HG03064 (cell line): ENCODE data around the gene SLC26A4.

ENCODE experiments used
- ATAC-seq: cut with Tn5 transposase; IDR thresholded peaks from one replicate; pipeline ENCODE4 v1.9.1; 2021; ENCODE audit warnings: low read depth; ENCODE audit not compliant: unreplicated experiment

SLC26A4 gene

GRCh38 chr7:107658467-107658866 is 2.2 kb upstream of the SLC26A4 start:
- no peak for ATAC-seq

DNA sequence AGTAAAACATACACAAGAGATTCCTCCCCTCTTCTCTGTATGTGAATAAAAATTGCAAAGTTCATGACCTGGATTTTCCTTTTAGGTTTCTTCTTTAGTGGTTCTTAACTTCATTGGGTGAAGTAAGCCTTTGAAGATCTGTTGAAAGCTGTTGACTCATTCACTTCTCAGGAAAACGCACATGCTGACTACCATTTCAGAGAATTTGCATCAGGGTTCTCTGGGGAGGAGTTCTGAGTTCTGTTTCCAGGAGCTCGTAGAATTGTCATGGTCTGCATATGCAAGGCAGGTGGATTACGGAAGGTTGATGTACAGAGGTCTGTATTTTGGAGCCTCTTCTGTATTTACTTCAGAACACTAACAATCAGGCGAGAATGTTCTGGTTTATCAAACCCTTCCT is 962 bp upstream of the SLC26A4 start:
- no peak for ATAC-seq

DNA sequence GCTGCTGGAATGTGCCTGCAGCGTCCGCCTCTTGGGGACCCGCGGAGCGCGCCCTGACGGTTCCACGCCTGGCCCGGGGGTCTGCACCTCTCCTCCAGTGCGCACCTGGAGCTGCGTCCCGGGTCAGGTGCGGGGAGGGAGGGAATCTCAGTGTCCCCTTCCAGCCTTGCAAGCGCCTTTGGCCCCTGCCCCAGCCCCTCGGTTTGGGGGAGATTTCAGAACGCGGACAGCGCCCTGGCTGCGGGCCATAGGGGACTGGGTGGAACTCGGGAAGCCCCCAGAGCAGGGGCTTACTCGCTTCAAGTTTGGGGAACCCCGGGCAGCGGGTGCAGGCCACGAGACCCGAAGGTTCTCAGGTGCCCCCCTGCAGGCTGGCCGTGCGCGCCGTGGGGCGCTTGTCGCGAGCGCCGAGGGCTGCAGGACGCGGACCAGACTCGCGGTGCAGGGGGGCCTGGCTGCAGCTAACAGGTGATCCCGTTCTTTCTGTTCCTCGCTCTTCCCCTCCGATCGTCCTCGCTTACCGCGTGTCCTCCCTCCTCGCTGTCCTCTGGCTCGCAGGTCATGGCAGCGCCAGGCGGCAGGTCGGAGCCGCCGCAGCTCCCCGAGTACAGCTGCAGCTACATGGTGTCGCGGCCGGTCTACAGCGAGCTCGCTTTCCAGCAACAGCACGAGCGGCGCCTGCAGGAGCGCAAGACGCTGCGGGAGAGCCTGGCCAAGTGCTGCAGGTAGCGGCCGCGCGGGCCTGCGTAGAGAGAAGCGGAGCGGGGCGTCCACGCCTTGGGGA is 645 bp downstream of the SLC26A4 start:
- ATAC-seq: no peak

GRCh38 chr7:107661865-107662379 is 1.3 kb downstream of the SLC26A4 start:
- ATAC-seq: no peak

GRCh38 chr7:107663196-107663595 is 2.6 kb downstream of the SLC26A4 start:
- ATAC-seq: no peak

- no peak for ATAC-seq
Observed at GRCh38 chr7:107666790-107667189, 6.2 kb downstream of the SLC26A4 start.

- no peak for ATAC-seq
Observed at GRCh38 chr7:107667341-107667740, 6.7 kb downstream of the SLC26A4 start.

DNA sequence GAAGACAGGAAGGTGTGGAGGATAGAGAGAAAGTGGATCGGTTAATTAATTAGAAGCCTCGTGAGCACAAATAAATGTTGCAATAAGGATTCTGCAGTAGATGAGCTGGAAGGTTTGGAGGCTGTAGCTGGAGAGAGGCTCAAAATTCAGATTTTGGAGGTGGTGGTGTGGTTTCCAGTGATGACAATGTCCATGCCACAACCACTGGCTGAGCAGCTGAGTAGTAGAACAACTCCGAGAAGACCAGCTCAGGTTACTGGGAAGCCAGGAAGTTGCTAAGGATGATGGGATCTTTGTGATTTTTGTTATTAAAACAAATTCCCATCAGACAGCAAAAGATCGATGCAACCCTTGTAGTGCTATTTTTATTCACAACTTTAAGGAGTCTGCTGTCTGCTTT is 7.7 kb downstream of the SLC26A4 start:
- ATAC-seq: no peak

- ATAC-seq: no peak
Observed at GRCh38 chr7:107672183-107672582, 11.6 kb downstream of the SLC26A4 start.

DNA sequence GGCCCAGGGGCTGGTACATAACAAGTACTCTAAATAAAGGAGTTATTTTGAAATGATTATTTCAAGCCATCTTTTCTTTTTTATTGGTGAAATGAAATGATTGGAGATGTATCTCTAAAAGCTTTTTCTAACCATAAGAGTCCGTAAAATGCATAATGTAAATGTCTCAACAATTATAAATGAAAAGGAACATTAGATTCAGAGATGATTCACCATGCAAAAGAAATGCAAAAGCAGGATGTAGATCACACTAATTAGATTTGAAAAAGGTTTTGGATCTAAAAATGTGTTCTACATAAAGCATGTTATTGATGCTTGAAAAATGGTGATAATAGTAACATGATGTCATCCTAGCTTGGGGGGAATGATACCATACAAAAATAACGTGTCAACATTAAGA is 15.6 kb downstream of the SLC26A4 start:
- ATAC-seq: no peak

GRCh38 chr7:107678110-107678753 is 17.6 kb downstream of the SLC26A4 start:
- no peak for ATAC-seq

DNA sequence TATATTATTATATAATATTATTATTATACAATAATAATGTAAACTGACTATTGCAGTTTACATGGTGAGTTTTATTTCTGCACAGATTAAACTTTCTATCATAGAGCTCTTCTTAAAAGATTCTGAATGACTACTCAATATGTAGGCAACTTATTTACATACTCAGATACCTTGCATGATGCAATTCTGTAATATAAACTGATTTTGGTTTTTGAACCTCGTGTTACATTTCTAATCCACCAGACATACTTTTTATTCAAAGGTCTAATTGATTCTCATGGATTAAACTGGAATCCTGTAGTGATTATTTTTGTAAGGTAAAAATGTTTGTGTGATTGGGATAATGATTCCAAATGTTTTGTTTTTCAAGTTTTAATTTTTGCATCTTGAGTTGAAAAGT is 19.9 kb downstream of the SLC26A4 start:
- no peak for ATAC-seq

DNA sequence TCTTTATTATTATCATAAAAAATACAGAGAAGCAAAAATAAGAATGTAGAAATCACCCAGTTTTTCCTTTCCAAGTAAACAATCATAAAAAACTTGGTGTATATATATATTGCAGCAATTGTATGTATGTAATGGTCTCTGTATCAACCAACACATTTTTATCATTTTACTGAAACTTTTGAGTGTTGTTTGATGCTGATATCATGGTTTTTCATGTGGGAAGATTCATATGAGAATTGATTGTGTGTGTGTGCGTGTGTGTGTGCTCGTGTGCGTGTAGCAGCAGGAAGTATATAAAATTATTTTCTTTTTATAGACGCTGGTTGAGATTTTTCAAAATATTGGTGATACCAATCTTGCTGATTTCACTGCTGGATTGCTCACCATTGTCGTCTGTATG is 22.3 kb downstream of the SLC26A4 start:
- no peak for ATAC-seq

DNA sequence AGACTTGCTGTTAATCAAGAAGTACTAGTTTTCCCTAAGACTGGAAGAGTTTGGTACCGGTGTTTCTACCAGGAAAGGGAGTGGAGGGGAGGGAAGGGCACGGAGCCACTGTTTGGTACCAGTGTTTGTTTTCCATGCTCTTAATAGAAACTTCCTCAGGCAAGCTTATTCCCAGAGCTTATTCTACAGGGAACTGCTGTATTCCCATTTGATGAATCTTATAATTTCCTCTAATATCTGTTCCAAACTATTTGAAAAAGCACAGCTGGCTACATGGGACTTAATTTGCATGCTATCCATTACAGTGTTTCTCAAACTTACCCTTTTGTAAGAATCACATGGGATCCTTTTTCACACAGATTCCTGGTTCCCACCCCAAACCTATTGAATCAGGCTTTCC is 23.7 kb downstream of the SLC26A4 start:
- ATAC-seq: no peak

- no peak for ATAC-seq
Observed at GRCh38 chr7:107684947-107685463, 24.4 kb downstream of the SLC26A4 start.

DNA sequence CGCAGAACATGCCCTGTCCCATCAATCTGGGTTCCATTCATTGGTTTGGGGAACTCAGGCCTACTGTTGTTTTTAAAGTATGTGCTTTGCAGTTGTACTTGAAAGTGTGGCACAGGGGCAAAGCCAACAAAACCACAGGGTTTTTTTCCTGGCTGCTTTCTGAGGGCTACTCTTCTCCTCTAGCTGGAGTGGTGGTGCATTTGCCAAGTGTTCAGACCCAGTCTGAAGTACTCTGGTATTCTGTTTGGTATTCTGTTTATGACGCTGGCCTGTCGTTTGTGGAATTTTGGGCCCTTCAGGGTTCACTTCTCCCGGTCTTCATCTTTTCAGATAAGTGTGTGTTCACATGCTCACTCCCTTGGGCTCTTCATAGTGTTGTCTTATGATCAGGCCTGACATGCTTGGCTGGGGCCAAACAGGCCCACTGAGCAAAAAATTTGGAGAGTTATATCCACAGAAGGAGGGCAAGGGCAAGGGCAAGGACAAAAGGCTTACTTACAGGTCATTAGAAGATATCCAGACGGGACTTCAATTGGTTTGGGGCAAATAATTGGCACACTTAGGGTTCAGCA is 26.3 kb downstream of the SLC26A4 start:
- ATAC-seq: no peak

- no peak for ATAC-seq
Observed at GRCh38 chr7:107687656-107688055, 27.0 kb downstream of the SLC26A4 start.

DNA sequence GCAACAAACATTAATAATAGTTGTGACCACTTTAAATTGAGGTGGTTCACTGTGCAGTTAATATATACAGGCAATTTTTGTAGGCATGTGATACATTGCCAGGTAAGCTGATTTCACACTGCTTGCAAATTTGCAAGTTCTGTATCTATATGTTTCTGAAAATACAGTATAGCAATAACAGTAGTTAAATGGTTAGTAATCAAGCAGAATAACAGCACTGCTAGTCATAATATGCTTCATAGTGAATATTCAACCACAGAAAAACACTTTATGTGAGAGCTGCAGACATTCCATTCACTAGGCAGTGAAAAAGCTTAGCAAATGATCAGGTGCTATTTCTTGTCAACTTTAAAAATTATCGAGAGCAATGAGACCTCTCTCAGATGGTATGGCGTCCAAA is 28.9 kb downstream of the SLC26A4 start:
- no peak for ATAC-seq

- ATAC-seq: no peak
Observed at GRCh38 chr7:107690084-107690483, 29.5 kb downstream of the SLC26A4 start.

DNA sequence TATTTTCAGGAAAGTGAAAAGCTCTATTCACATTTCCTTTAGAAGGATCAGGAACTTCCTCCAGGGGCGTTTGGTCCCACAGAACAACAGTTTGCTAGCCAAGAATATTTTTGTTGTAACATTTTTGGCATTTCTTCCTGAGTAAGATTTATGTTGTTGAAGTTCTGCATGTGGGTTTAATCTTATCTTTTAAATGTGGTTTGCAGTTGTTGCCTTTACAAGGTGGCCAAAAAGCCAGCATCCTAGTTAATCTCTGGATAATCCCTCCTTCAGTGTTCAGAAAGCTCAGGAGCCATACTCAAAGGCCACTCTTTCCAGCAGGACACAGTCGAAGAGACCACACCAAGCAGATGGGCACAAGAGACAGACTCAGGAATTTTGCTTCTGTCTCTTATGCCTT is 30.0 kb downstream of the SLC26A4 start:
- no peak for ATAC-seq

DNA sequence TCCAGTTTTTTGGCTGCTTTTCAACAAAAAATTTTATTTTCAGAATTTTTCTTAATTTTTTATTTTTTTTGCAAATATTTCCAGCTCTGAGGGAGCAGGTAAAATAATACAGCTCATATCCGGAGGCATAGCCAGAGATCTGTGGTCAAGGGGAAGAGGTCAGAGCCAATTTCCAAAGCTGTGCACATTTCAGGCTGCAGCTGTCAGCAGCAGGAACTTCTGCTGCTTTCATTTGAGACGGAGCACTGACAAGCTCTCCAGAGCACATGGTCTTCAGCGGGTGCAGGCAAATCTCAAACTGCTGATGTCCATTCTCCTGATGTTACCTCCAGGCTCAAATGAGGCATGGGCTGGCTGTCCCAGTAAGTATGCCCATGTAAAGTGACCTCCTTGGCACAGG is 31.1 kb downstream of the SLC26A4 start:
- no peak for ATAC-seq

DNA sequence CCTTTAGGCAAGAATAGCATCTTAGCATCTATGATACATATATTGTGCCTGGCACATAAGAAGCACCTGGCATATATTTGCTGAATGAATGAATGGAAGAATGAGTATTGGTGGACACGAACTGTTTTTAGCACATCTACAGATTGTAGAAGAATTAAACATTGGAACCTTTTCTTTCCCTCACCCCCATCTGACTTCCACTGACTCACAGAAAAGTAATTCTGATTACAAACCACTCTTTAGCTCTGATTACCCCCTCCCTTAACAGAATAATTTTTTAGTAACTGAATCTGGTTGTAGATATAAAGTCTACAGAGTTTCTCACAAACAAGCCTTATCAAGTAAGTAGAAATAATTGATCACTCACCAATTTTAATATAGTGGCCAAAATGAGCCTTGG is 31.9 kb downstream of the SLC26A4 start:
- no peak for ATAC-seq
